Neural cell (in vitro differentiated cells): ENCODE results near the gene MARCHF7.

Experiments
- EP300 ChIP-seq: fragments of 450-650 bp; conservative IDR thresholded peaks from 2 replicates; pipeline ENCODE4 v1.6.1; 2014; ENCODE audit warnings: antibody characterized with exemption, mild to moderate bottlenecking, moderate library complexity; ENCODE audit not compliant: poor library complexity, severe bottlenecking
- EZH2 ChIP-seq: fragments of 200-600, 300-800 bp; shearing (Covaris generic), sonication (generic); IDR thresholded peaks from 2 replicates; pipeline ENCODE4 v1.6.1; 2014; ENCODE audit warnings: antibody characterized with exemption, low read length, borderline replicate concordance, mild to moderate bottlenecking; ENCODE audit not compliant: insufficient read depth, poor library complexity, severe bottlenecking
- POLR2AphosphoS5 ChIP-seq: IDR thresholded peaks from 2 replicates; pipeline ENCODE4 v1.6.1; 2012
- SMC3 ChIP-seq: fragments of 450-650 bp; conservative IDR thresholded peaks from 2 replicates; pipeline ENCODE4 v1.6.1; 2014; ENCODE audit warnings: antibody characterized with exemption, mild to moderate bottlenecking, moderate library complexity; ENCODE audit not compliant: poor library complexity
- TAF1 ChIP-seq: IDR thresholded peaks from 2 replicates; pipeline ENCODE4 v1.6.1; 2012; ENCODE audit warnings: low read depth
- TF ChIP-seq, protein P1 (sequence below): fragments of 450-650 bp; IDR thresholded peaks from 2 replicates; pipeline ENCODE4 v1.5.1; 2014; ENCODE audit warnings: antibody characterized with exemption, mild to moderate bottlenecking, moderate library complexity; ENCODE audit not compliant: poor library complexity, severe bottlenecking

DNA sequence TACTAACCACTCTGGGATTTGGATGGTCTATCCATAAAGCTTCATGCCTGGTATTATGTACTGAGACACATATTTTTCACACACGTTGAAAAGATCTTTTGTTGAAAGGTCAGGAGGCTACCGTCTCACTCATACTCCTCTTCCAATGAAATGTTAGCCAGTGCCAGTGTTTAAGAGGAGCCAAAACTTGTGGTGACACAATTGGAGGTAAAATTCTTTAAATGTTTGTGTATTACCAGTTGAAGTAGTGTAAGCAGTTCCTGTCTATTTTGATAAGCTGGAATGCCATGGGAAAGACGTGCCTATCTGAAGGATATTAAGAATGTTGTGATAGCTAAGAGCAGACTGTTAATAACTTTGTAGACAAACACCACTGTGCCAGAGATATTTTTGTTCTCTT lies 32.1 kb downstream of the MARCHF7 start:
- TF ChIP-seq, protein P1, sequence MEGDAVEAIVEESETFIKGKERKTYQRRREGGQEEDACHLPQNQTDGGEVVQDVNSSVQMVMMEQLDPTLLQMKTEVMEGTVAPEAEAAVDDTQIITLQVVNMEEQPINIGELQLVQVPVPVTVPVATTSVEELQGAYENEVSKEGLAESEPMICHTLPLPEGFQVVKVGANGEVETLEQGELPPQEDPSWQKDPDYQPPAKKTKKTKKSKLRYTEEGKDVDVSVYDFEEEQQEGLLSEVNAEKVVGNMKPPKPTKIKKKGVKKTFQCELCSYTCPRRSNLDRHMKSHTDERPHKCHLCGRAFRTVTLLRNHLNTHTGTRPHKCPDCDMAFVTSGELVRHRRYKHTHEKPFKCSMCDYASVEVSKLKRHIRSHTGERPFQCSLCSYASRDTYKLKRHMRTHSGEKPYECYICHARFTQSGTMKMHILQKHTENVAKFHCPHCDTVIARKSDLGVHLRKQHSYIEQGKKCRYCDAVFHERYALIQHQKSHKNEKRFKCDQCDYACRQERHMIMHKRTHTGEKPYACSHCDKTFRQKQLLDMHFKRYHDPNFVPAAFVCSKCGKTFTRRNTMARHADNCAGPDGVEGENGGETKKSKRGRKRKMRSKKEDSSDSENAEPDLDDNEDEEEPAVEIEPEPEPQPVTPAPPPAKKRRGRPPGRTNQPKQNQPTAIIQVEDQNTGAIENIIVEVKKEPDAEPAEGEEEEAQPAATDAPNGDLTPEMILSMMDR = no peak
- no peak for TF ChIP-seq SMC3
- no peak for TF ChIP-seq POLR2AphosphoS5
- TF ChIP-seq EP300 = no peak
- no peak for TF ChIP-seq EZH2
- TF ChIP-seq TAF1 = no peak
